Aorta (tissue), 5 donors: Measurements from ENCODE around the gene ZNF354B. TPM values are rescaled to one million over a fixed set of nuclear protein-coding genes. Genes with fewer than 3 reads are reported as not detected.
"Not testable (repeated sequence)": the region's sequence is repeated elsewhere in the genome, so short reads cannot be mapped to it uniquely, and the experiment has no call there.

ENCODE experiments used
- ATAC-seq: fragments of 200-7000 bp; cut with Tn5 transposase; one replicate; pipeline ENCODE4 v1.9.1; 2022; ENCODE audit warnings: moderate library complexity; ENCODE audit not compliant: low FRiP score
- DNase-seq, 2 donors: peaks; one replicate each; pipeline ENCODE4 v3.0.0-alpha.2; 2020
- H3K27ac ChIP-seq, 2 donors: one replicate each; pipeline ENCODE4 v1.5.1; 2013; ENCODE audit warnings: low read length in 2 of 2, mild to moderate bottlenecking in 2 of 2, moderate library complexity in 2 of 2, control low read depth in 1 of 2, inconsistent platforms in 1 of 2, low read depth in 1 of 2
- H3K27me3 ChIP-seq, 2 donors: one replicate each; pipeline ENCODE4 v1.6.1; 2013; ENCODE audit warnings: control low read depth in 1 of 2, low read length in 1 of 2, mild to moderate bottlenecking in 1 of 2, moderate library complexity in 1 of 2; ENCODE audit not compliant: insufficient read depth in 2 of 2, control insufficient read depth in 1 of 2
- H3K36me3 ChIP-seq, 2 donors: one replicate each; pipeline ENCODE4 v1.6.1; 2013; ENCODE audit warnings: control low read depth in 1 of 2, low read length in 1 of 2, mild to moderate bottlenecking in 1 of 2; ENCODE audit not compliant: insufficient read depth in 2 of 2, control insufficient read depth in 1 of 2
- H3K4me1 ChIP-seq, 2 donors: one replicate each; pipeline ENCODE4 v1.6.1; 2013; ENCODE audit warnings: low read length in 2 of 2, control low read depth in 1 of 2, mild to moderate bottlenecking in 1 of 2, moderate library complexity in 1 of 2; ENCODE audit not compliant: insufficient read depth in 2 of 2, control insufficient read depth in 1 of 2
- H3K4me3 ChIP-seq, 2 donors: one replicate each; pipeline ENCODE4 v1.5.1; 2013; ENCODE audit warnings: low read length in 2 of 2, control low read depth in 1 of 2, mild to moderate bottlenecking in 1 of 2
- H3K9me3 ChIP-seq: one replicate; pipeline ENCODE4 v1.6.1; 2013; ENCODE audit warnings: mild to moderate bottlenecking, low read length; ENCODE audit not compliant: control insufficient read depth
- WGBS, 2 donors: extraction: QIAGEN DNeasy Blood & Tissue Kit; methylation state at CpG; one replicate each; pipeline ENCODE4 v1.1.7; 2013; 5-methylcytosine and 5-hydroxymethylcytosine counted together
- intact Hi-C, 2 donors: fragments of 100-400 bp; cut with DNase I; formaldehyde crosslinking; loops; one replicate each; pipeline versions ENCODE4 v1.14.2 to v1.15.0; 2022
- polyA plus RNA-seq, 2 donors: library from polyadenylated mRNA; stranded (reverse); fragments of 200-250 nt; gene quantifications; one replicate each; pipeline ENCODE4 v1.2.3, GENCODE V29; 2013
- total RNA-seq, 2 donors: library from RNA; stranded (reverse); fragmentation: NEBNext Ultra II Directional; extraction: Animal tissue kit (Norgen Biotek cat#: 25700); gene quantifications; one replicate each; pipeline ENCODE4 v1.2.1, GENCODE V29; 2021
- donor health status: healthy with polysubstance abuse.
- donor health status: Bipolar disorder and iron deficiency.
- donor health status: DM: no; HTN: no; CAD: no.
- donor health status: DM: no; HTN: no; CAD: no.
- donor health status: DM: yes; HTN: yes; CAD: no.

ZNF354B gene
- total and polyA plus RNA-seq, 4 donors: 2.3 to 22.9 (median 15.5) TPM

GRCh38 chr5:178861627-178862026, 1.9 kb downstream of the ZNF354B start:
- 96 to 97% methylated on average over 8 of the region's 8 CpGs for WGBS, 2 donors
- Histone ChIP-seq H3K4me3 (no peak overlapping the region), H3K9me3 (no peaks in the 10 kb centered on the region), H3K27me3 (no peaks in the 10 kb centered on the region), H3K27ac (no peak overlapping the region), H3K36me3 (no peaks in the 10 kb centered on the region), H3K4me1 (no peaks in the 10 kb centered on the region)
- intact Hi-C loops: loop anchor here in 1 of 2 donors (2.0 kb wide), 1 partner anchor 235 kb away; the partner anchor contains the start of gene CLK4
- no peak for DNase-seq
- no peak for ATAC-seq

GRCh38 chr5:178866946-178867345, 7.2 kb downstream of the ZNF354B start:
- H3K9me3 ChIP-seq: peaks cover 13% of the 10 kb centered on the region
- intact Hi-C loops: no loop called here
- H3K27ac ChIP-seq: no peak overlapping the region
- ATAC-seq (no peak), DNase-seq (no peak)
- H3K36me3 ChIP-seq: peaks cover 8 to 14% of the 10 kb centered on the region in 2 donors
- no peak overlapping the region for H3K4me3 ChIP-seq
- no peaks in the 10 kb centered on the region for H3K27me3 ChIP-seq
- H3K4me1 ChIP-seq: no peaks in the 10 kb centered on the region
- 85 to 90% methylated on average over 4 of the region's 4 CpGs for WGBS, 2 donors

- H3K36me3 ChIP-seq: peaks cover 12 to 16% of the 10 kb centered on the region in 2 donors
- peaks cover 13% of the 10 kb centered on the region for H3K9me3 ChIP-seq
- DNase-seq (no peak), ATAC-seq (no peak)
- H3K27me3 ChIP-seq: no peaks in the 10 kb centered on the region
- WGBS, 2 donors: 76 to 87% methylated on average over 8 of the region's 8 CpGs
- no peak overlapping the region for H3K4me3 ChIP-seq
- no peaks in the 10 kb centered on the region for H3K4me1 ChIP-seq
- no peak overlapping the region for H3K27ac ChIP-seq
- intact Hi-C loops: no loop called here
Measured at GRCh38 chr5:178869577-178869976, 9.8 kb downstream of the ZNF354B start.

- no peak overlapping the region for H3K4me3 ChIP-seq
- ATAC-seq (no peak), DNase-seq (no peak)
- intact Hi-C loops: no loop called here
- H3K36me3 ChIP-seq: peaks cover 18% of the 10 kb centered on the region in 2 donors
- no peak overlapping the region for H3K27ac ChIP-seq
- no peaks in the 10 kb centered on the region for H3K27me3 ChIP-seq
- H3K4me1 ChIP-seq: no peaks in the 10 kb centered on the region
- peaks cover 18% of the 10 kb centered on the region for H3K9me3 ChIP-seq
- 91 to 96% methylated on average over 8 of the region's 8 CpGs for WGBS, 2 donors
Measured at GRCh38 chr5:178870411-178870810, 10.7 kb downstream of the ZNF354B start.

GRCh38 chr5:178872302-178872701, 12.5 kb downstream of the ZNF354B start:
- H3K36me3 ChIP-seq: peaks cover 22 to 23% of the 10 kb centered on the region in 2 donors
- ATAC-seq (no peak), DNase-seq (no peak)
- H3K27ac ChIP-seq: no peak overlapping the region
- WGBS, 2 donors: 95 to 100% methylated on average over 1 of the region's 1 CpG
- intact Hi-C loops: no loop called here
- peaks cover 28% of the 10 kb centered on the region for H3K9me3 ChIP-seq
- no peaks in the 10 kb centered on the region for H3K4me1 ChIP-seq
- H3K27me3 ChIP-seq: no peaks in the 10 kb centered on the region
- H3K4me3 ChIP-seq: no peak overlapping the region

GRCh38 chr5:178883115-178883694, 23.5 kb downstream of the ZNF354B start:
- 98% methylated on average over 4 of the region's 4 CpGs for WGBS, 2 donors
- intact Hi-C loops: not testable (repeated sequence)

GRCh38 chr5:178883815-178884430, 24.2 kb downstream of the ZNF354B start:
- H3K36me3 ChIP-seq: peaks cover 9 to 11% of the 10 kb centered on the region in 2 donors
- 98 to 99% methylated on average over 6 of the region's 6 CpGs for WGBS, 2 donors
- H3K4me1 ChIP-seq: no peaks in the 10 kb centered on the region
- DNase-seq: no peak
- H3K9me3 ChIP-seq: peaks cover 20% of the 10 kb centered on the region
- H3K27me3 ChIP-seq: no peaks in the 10 kb centered on the region
- intact Hi-C loops: no loop called here
- no peak overlapping the region for H3K27ac ChIP-seq
- no peak for ATAC-seq
- H3K4me3 ChIP-seq: no peak overlapping the region

More at GRCh38 chr5:178883115-178883694, 23.5 kb downstream of the ZNF354B start:
- DNase-seq, H3K4me1 ChIP-seq, H3K27ac ChIP-seq, ATAC-seq, H3K27me3 ChIP-seq: not testable (repeated sequence)
- H3K36me3 ChIP-seq: peaks cover 9 to 11% of the 10 kb centered on the region in 2 donors
- peaks cover 20% of the 10 kb centered on the region for H3K9me3 ChIP-seq
- peak overlapping the region in 1 of 2 donors; percentile 26 for H3K4me3 ChIP-seq

GRCh38 chr5:178895615-178896571, 36.1 kb downstream of the ZNF354B start, which contains the start of gene ZFP2:
Gene ZFP2 (plus strand): TSS chr5:178895913. CDS start chr5:178931314, 35,401 bp downstream.
- Histone ChIP-seq H3K9me3 (peaks cover 4% of the 10 kb centered on the region), H3K27ac (peak within 1 kb of the TSS in 1 of 2 donors; percentile 50), H3K4me1 (peaks cover 0 to 1% of the 10 kb centered on the region in 2 donors), H3K36me3 (peaks cover 0 to 3% of the 10 kb centered on the region in 2 donors), H3K4me3 (peak within 1 kb of the TSS; percentile 68 to 86), H3K27me3 (no peaks in the 10 kb centered on the region)
- 1 to 2% methylated on average over 64 to 79 of the region's 79 CpGs for WGBS, 2 donors
- intact Hi-C loops: no loop called here
- DNase-seq (peak; percentile 60 to 84), ATAC-seq (peak; percentile 91)
